Kidney epithelial cell (primary cell): ENCODE data around the gene TOMM6. TPM values are rescaled to one million over a fixed set of nuclear protein-coding genes. Genes with fewer than 3 reads are reported as not detected.

Experiments used
- DNase-seq: peaks from one replicate; pipeline ENCODE4 v3.0.0-alpha.2; 2010; ENCODE audit warnings: low read depth
- H3K27me3 ChIP-seq: 2 replicates; pipeline ENCODE4 v1.6.0; 2011; ENCODE audit warnings: low read length; ENCODE audit not compliant: control insufficient read depth, insufficient read depth
- H3K36me3 ChIP-seq: 2 replicates; pipeline ENCODE4 v1.5.1; 2011; ENCODE audit warnings: low read length; ENCODE audit not compliant: control insufficient read depth, insufficient read depth
- H3K4me3 ChIP-seq: 2 replicates; pipeline ENCODE4 v1.5.1; 2011; ENCODE audit warnings: low read depth, mild to moderate bottlenecking, control low read depth, low read length
- CTCF ChIP-seq: IDR thresholded peaks from 2 replicates; pipeline ENCODE4 v1.5.1; 2011; ENCODE audit warnings: mild to moderate bottlenecking, moderate library complexity, low read length, control low read depth, inconsistent platforms; ENCODE audit not compliant: insufficient read depth, poor library complexity, severe bottlenecking
- total RNA-seq: library from RNA; depleted of rRNA; stranded (reverse); fragments of >200 nt; gene quantifications from 2 replicates; pipeline ENCODE4 v1.2.3, GENCODE V29; 2015

Gene TOMM6
- 125 and 143 TPM in 2 replicates for total RNA-seq

GRCh38 chr6:41787219-41787917 lies at the start of gene TOMM6:
Gene TOMM6, plus strand, starts transcription at chr6:41787694. Its CDS starts 4 bp downstream, at chr6:41787698.
- TF ChIP-seq CTCF: peak; percentile 80
- peak within 1 kb of the TSS; percentile 74 for H3K4me3 ChIP-seq
- H3K36me3 ChIP-seq: no peaks in the 10 kb centered on the region
- no peaks in the 10 kb centered on the region for H3K27me3 ChIP-seq
- DNase-seq: peak; percentile 71

- no peak for TF ChIP-seq CTCF
- Histone ChIP-seq H3K27me3 (peaks cover 5% of the 10 kb centered on the region), H3K4me3 (no peak overlapping the region), H3K36me3 (no peaks in the 10 kb centered on the region)
- DNase-seq: no peak
These were observed 48.5 kb upstream of the TOMM6 start for GRCh38 chr6:41739041-41739440.

- no peak for DNase-seq
- TF ChIP-seq CTCF: no peak
- no peak overlapping the region for H3K4me3 ChIP-seq
These were observed 46.9 kb upstream of the TOMM6 start for GRCh38 chr6:41740366-41741162.

GRCh38 chr6:41741625-41742490 lies 45.6 kb upstream of the TOMM6 start:
- DNase-seq: no peak
- H3K36me3 ChIP-seq: no peaks in the 10 kb centered on the region
- no peak for TF ChIP-seq CTCF

More at GRCh38 chr6:41740366-41741162, 46.9 kb upstream of the TOMM6 start:
- H3K27me3 ChIP-seq: peaks cover 5% of the 10 kb centered on the region
- H3K36me3 ChIP-seq: no peaks in the 10 kb centered on the region

GRCh38 chr6:41743406-41744235 lies 43.9 kb upstream of the TOMM6 start:
- no peaks in the 10 kb centered on the region for H3K36me3 ChIP-seq
- no peaks in the 10 kb centered on the region for H3K27me3 ChIP-seq
- H3K4me3 ChIP-seq: no peak overlapping the region
- TF ChIP-seq CTCF: no peak
- DNase-seq: no peak

More at GRCh38 chr6:41741625-41742490, 45.6 kb upstream of the TOMM6 start:
- Histone ChIP-seq H3K4me3 (no peak overlapping the region), H3K27me3 (peaks cover 3% of the 10 kb centered on the region)
